HAP-1 (cell line): Measurements from ENCODE around the gene S100A13.

Experiments
- DNase-seq, 2 experiments: peaks; one replicate each; pipeline ENCODE4 v3.0.0-alpha.2; 2016 to 2020; ENCODE audit warnings: low spot score in 2 of 2
- H3K27me3 ChIP-seq: fragments of 250-450 bp; sonication (Bioruptor Pico); 2 replicates; pipeline ENCODE4 v1.5.1; 2020; ENCODE audit warnings: low read depth, mild to moderate bottlenecking, moderate library complexity
- H3K36me3 ChIP-seq: fragments of 250-450 bp; sonication (Bioruptor Pico); replicated peaks from 2 replicates; pipeline ENCODE4 v1.5.1; 2020; ENCODE audit warnings: mild to moderate bottlenecking
- H3K4me1 ChIP-seq: fragments of 250-450 bp; sonication (Bioruptor Pico); 2 replicates; pipeline ENCODE4 v1.5.1; 2020; ENCODE audit warnings: mild to moderate bottlenecking
- H3K4me3 ChIP-seq: fragments of 250-450 bp; sonication (Bioruptor Pico); 2 replicates; pipeline ENCODE4 v1.5.1; 2020; ENCODE audit warnings: mild to moderate bottlenecking, moderate library complexity
- H3K9me3 ChIP-seq: fragments of 250-450 bp; sonication (Bioruptor Pico); 2 replicates; pipeline ENCODE4 v1.5.1; 2020; ENCODE audit warnings: mild to moderate bottlenecking, moderate library complexity
- in situ Hi-C: fragments of 300-500 bp; cut with MboI; formaldehyde crosslinking; loops from 3 replicates; pipeline ENCODE4 v1.14.3; 2020; ENCODE audit warnings: low sequenced_read_pairs, inconsistent platforms, mixed read lengths

S100A13 gene

GRCh38 chr1:153659175-153659534 is 31.9 kb upstream of the S100A13 start:
- Histone ChIP-seq H3K9me3 (no peaks in the 10 kb centered on the region), H3K36me3 (peaks cover 46% of the 10 kb centered on the region), H3K27me3 (no peaks in the 10 kb centered on the region), H3K4me3 (peak overlapping the region; percentile 96), H3K4me1 (peaks cover 10% of the 10 kb centered on the region)
- in situ Hi-C loops, result loop anchor here (25.0 kb wide), 1 partner anchor 603 kb away; the partner anchor contains the start of gene HAX1
- no peak for DNase-seq

GRCh38 chr1:153658400-153659174 is 31.3 kb upstream of the S100A13 start, which contains the start of gene SNAPIN:
Gene SNAPIN (plus strand): TSS chr1:153658703. CDS start chr1:153658744, 41 bp downstream.
- H3K4me1 ChIP-seq, result peaks cover 10% of the 10 kb centered on the region
- in situ Hi-C loops, result loop anchor here (25.0 kb wide), 1 partner anchor 604 kb away; the partner anchor contains the start of gene HAX1
- H3K4me3 ChIP-seq, result peak within 1 kb of the TSS; percentile 96
- H3K27me3 ChIP-seq, result no peaks in the 10 kb centered on the region
- DNase-seq, result peak; percentile 93 to 96
- no peaks in the 10 kb centered on the region for H3K9me3 ChIP-seq
- peaks cover 40% of the 10 kb centered on the region for H3K36me3 ChIP-seq

GRCh38 chr1:153655333-153655732 is 28.0 kb upstream of the S100A13 start:
- in situ Hi-C loops, result loop anchor here (25.0 kb wide), 1 partner anchor 607 kb away; the partner anchor contains the start of gene HAX1
- Histone ChIP-seq H3K4me3 (no peak overlapping the region), H3K9me3 (no peaks in the 10 kb centered on the region), H3K36me3 (peaks cover 11% of the 10 kb centered on the region), H3K27me3 (no peaks in the 10 kb centered on the region), H3K4me1 (peaks cover 10% of the 10 kb centered on the region)
- DNase-seq, result no peak

- DNase-seq, result no peak
- no peaks in the 10 kb centered on the region for H3K9me3 ChIP-seq
- no peak overlapping the region for H3K4me3 ChIP-seq
- no peaks in the 10 kb centered on the region for H3K27me3 ChIP-seq
- H3K4me1 ChIP-seq, result no peaks in the 10 kb centered on the region
- in situ Hi-C loops, result loop anchor here (25.0 kb wide), 1 partner anchor 609 kb away; the partner anchor contains the start of gene HAX1
- no peaks in the 10 kb centered on the region for H3K36me3 ChIP-seq
Measured at GRCh38 chr1:153652805-153653500, 25.6 kb upstream of the S100A13 start.

- no peak for DNase-seq
- H3K9me3 ChIP-seq, result no peaks in the 10 kb centered on the region
- H3K4me1 ChIP-seq, result no peaks in the 10 kb centered on the region
- H3K27me3 ChIP-seq, result no peaks in the 10 kb centered on the region
- no peak overlapping the region for H3K4me3 ChIP-seq
- H3K36me3 ChIP-seq, result no peaks in the 10 kb centered on the region
- in situ Hi-C loops, result loop anchor here (25.0 kb wide), 1 partner anchor 611 kb away; the partner anchor contains the start of gene HAX1
Measured at GRCh38 chr1:153651771-153652170, 24.5 kb upstream of the S100A13 start.

- peaks cover 16% of the 10 kb centered on the region for H3K36me3 ChIP-seq
- DNase-seq, result no peak
- no peaks in the 10 kb centered on the region for H3K4me1 ChIP-seq
- no peaks in the 10 kb centered on the region for H3K27me3 ChIP-seq
- H3K4me3 ChIP-seq, result no peak overlapping the region
- in situ Hi-C loops, result loop anchor here (25.0 kb wide), 1 partner anchor 612 kb away; the partner anchor contains the start of gene HAX1
- no peaks in the 10 kb centered on the region for H3K9me3 ChIP-seq
Measured at GRCh38 chr1:153649863-153650235, 22.5 kb upstream of the S100A13 start.

- Histone ChIP-seq H3K9me3 (no peaks in the 10 kb centered on the region), H3K36me3 (peaks cover 21% of the 10 kb centered on the region), H3K4me3 (no peak overlapping the region), H3K27me3 (no peaks in the 10 kb centered on the region), H3K4me1 (no peaks in the 10 kb centered on the region)
- in situ Hi-C loops, result no loop called here
- no peak for DNase-seq
Measured at GRCh38 chr1:153649137-153649862, 22.0 kb upstream of the S100A13 start.

GRCh38 chr1:153648000-153648643 is 20.8 kb upstream of the S100A13 start:
- Histone ChIP-seq H3K36me3 (peaks cover 33% of the 10 kb centered on the region), H3K27me3 (no peaks in the 10 kb centered on the region), H3K9me3 (no peaks in the 10 kb centered on the region), H3K4me1 (no peaks in the 10 kb centered on the region), H3K4me3 (no peak overlapping the region)
- DNase-seq, result no peak
- in situ Hi-C loops, result no loop called here

- no peaks in the 10 kb centered on the region for H3K4me1 ChIP-seq
- no peak overlapping the region for H3K4me3 ChIP-seq
- H3K27me3 ChIP-seq, result no peaks in the 10 kb centered on the region
- H3K9me3 ChIP-seq, result no peaks in the 10 kb centered on the region
- H3K36me3 ChIP-seq, result peaks cover 41% of the 10 kb centered on the region
- in situ Hi-C loops, result no loop called here
- no peak for DNase-seq
Measured at GRCh38 chr1:153647346-153647714, 20.0 kb upstream of the S100A13 start.

GRCh38 chr1:153646672-153647345 is 19.5 kb upstream of the S100A13 start:
- Histone ChIP-seq H3K9me3 (no peaks in the 10 kb centered on the region), H3K27me3 (no peaks in the 10 kb centered on the region), H3K4me3 (no peak overlapping the region), H3K36me3 (peaks cover 46% of the 10 kb centered on the region), H3K4me1 (no peaks in the 10 kb centered on the region)
- in situ Hi-C loops, result no loop called here
- no peak for DNase-seq

GRCh38 chr1:153643816-153644215 is 16.5 kb upstream of the S100A13 start:
- H3K4me1 ChIP-seq, result no peaks in the 10 kb centered on the region; the same call in 1 of the 2 replicates
- DNase-seq, result no peak
- H3K36me3 ChIP-seq, result peaks cover 76% of the 10 kb centered on the region
- H3K4me3 ChIP-seq, result no peak overlapping the region
- in situ Hi-C loops, result no loop called here
- no peaks in the 10 kb centered on the region for H3K27me3 ChIP-seq
- H3K9me3 ChIP-seq, result no peaks in the 10 kb centered on the region

- in situ Hi-C loops, result no loop called here
- Histone ChIP-seq H3K27me3 (no peaks in the 10 kb centered on the region), H3K4me3 (no peak overlapping the region), H3K9me3 (no peaks in the 10 kb centered on the region), H3K36me3 (peaks cover 83% of the 10 kb centered on the region), H3K4me1 (no peaks in the 10 kb centered on the region; the same call in none of the 2 replicates)
- DNase-seq, result no peak
Measured at GRCh38 chr1:153643100-153643499, 15.8 kb upstream of the S100A13 start.

- H3K4me3 ChIP-seq, result no peak overlapping the region
- H3K27me3 ChIP-seq, result no peaks in the 10 kb centered on the region
- no peak for DNase-seq
- in situ Hi-C loops, result no loop called here
- H3K9me3 ChIP-seq, result no peaks in the 10 kb centered on the region
- H3K4me1 ChIP-seq, result peaks cover under 1% of the 10 kb centered on the region
- H3K36me3 ChIP-seq, result peaks cover 93% of the 10 kb centered on the region
Measured at GRCh38 chr1:153642161-153642560, 14.9 kb upstream of the S100A13 start.
